ENCODE results near the gene CFDP1.

DNA sequence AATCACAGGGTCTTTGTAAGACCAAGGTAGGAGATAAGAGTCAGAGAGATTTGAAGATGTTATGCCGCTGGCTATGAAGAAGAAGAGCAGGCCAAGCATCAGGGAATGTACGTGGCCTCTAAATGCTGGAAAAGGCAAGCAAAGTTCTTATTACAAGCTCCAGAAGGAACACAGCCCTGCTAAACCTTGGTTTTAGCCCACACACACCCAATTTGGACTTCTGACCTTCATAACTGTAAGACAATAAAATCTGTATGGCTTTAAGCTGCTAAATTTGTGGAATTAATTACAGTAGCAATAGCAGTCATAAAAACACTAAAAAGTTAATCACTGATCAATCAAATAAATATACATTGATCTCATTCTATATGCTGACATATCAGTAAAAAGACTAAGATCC lies 25.1 kb upstream of the CFDP1 start:
- no peak for TF ChIP-seq EZH2 (IDR thresholded peaks at IDR 0.05; ENCODE audit: borderline replicate concordance, low read length)
- TF ChIP-seq, protein P1, sequence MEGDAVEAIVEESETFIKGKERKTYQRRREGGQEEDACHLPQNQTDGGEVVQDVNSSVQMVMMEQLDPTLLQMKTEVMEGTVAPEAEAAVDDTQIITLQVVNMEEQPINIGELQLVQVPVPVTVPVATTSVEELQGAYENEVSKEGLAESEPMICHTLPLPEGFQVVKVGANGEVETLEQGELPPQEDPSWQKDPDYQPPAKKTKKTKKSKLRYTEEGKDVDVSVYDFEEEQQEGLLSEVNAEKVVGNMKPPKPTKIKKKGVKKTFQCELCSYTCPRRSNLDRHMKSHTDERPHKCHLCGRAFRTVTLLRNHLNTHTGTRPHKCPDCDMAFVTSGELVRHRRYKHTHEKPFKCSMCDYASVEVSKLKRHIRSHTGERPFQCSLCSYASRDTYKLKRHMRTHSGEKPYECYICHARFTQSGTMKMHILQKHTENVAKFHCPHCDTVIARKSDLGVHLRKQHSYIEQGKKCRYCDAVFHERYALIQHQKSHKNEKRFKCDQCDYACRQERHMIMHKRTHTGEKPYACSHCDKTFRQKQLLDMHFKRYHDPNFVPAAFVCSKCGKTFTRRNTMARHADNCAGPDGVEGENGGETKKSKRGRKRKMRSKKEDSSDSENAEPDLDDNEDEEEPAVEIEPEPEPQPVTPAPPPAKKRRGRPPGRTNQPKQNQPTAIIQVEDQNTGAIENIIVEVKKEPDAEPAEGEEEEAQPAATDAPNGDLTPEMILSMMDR (IDR thresholded peaks at IDR 0.05; ENCODE audit: low read length): no peak

Data from OCI-LY1 (cell line).